ENCODE results near the gene OR51B4.
"Not testable (repeated sequence)": the region's sequence is repeated elsewhere in the genome, so short reads cannot be mapped to it uniquely, and the experiment has no call there.

Gene OR51B4, protein sequence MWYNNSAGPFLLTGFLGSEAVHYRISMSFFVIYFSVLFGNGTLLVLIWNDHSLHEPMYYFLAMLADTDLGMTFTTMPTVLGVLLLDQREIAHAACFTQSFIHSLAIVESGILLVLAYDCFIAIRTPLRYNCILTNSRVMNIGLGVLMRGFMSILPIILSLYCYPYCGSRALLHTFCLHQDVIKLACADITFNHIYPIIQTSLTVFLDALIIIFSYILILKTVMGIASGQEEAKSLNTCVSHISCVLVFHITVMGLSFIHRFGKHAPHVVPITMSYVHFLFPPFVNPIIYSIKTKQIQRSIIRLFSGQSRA
- long read RNA-seq, donor 1, result 0 reads
- long read RNA-seq, donor 2, result 0 reads
- long read RNA-seq, donor 3, result 0 reads
- long read RNA-seq, donor 4, result 0 reads
- long read RNA-seq, donor 5, result 0 reads
- long read RNA-seq, donor 6, result 0 reads
- long read RNA-seq, donor 7, result 0 reads
- long read RNA-seq, donor 8, result 0 reads

DNA sequence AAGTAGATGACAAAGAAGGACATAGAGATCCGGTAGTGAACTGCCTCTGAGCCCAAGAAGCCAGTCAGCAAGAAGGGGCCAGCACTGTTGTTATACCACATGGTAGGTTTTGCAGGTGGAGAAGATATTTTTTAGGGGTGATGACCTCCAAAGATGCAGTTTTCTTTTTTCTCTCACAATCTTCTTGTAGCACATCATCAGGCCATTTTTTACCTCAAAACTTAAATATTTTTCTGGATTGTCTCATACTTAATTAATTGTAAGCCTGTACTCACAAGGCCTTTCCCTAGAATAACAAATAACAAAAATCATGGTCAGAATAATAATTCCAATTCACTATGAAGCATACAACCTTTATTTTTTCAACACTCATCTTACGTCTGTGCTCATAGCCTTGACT, at the start of gene OR51B4:
Gene OR51B4, minus strand, starts transcription at position 101 of the 400 bp plus-strand sequence. Its CDS starts 0 bp downstream, at position 101.
- DNase-seq, result no peak

DNA sequence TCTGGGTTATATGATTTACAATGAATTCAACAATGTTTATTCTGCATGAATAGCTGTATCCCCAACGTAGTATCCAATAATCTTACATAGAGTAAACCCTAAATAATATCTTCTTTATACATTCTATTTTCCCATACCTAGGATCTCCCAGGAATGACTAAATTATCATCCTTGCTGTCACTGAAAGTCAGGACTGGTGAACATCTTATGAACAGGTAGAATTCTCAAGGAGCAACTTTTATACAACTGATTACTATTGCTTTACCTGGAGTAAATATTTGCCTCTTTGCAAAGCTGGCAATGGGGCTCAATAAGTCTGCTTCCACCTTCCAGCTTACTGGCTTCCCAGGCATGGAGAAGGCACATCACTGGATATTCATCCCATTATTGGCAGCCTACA, 49.5 kb upstream of the OR51B4 start, which contains the start of gene OR51B6:
Gene OR51B6, plus strand, starts transcription at position 301 of the 400 bp plus-strand sequence. Its CDS starts 0 bp downstream, at position 301.
- no peak for DNase-seq

DNA sequence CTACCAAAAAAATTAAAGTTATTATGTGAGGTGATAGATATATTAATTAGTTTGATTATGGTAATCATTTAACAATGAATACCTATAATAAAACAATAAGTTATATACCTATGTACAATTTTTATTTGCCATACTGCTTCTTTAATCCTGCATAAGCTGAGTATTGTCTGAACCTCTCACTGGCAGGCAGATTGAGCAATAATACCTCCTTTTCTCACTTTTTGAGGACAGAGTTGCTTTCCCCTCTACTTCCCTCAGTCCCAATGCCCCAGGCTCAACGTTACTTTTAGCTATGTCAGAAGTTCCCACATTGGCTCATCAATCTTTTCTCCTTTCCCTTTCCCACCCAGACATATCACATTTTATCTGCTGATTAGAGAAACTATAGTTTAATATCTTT, 47.8 kb upstream of the OR51B4 start:
- no peak for DNase-seq

DNA sequence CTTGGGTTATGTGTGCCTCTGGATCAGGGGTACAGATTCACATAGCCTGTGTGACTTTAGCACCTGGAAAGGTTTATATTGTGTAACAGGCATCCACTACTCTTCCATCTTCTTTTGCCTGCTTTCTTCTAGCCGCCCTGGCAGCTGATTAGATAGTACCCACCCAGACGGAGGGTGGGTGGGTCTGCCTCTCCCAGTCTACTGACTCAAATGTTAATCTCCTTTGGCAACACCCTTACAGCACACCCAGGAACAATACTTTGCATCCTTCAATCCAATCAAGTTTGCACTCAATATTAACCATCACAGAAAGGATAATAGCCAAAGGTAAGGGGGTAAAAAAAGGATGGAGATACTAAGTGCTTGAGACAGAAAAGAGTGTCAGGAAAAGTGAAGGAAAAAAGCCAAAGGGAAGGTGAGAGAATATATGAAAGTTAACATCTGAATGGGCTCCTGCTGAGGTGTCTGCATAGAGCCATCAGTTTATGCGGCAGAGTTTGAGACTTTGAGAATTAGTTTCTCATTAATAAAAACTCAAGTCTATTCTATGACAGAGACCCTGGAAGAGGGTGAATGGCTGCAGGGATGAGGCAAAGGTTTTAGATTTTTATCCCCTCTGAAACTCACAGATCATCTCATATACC, 46.9 kb upstream of the OR51B4 start:
- DNase-seq, result no peak

DNA sequence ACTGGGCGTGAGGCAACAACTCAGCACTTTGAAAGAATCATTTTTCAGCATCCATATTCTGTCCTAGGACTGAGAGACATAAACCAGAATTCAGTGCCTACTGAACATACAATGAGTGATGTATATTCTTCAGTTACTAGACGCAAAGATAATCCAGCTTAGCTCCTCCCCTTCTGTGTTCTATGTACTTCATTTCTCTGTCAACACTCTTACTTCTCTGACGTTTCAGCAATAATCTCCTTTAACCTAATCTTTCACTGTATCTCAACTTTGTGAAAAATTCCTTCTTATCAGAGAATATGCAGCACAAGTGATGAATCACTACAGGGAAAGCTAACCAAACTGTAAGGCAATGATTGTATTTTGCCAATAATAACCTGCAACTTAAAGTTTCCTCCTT, 44.1 kb upstream of the OR51B4 start:
- DNase-seq, result no peak

DNA sequence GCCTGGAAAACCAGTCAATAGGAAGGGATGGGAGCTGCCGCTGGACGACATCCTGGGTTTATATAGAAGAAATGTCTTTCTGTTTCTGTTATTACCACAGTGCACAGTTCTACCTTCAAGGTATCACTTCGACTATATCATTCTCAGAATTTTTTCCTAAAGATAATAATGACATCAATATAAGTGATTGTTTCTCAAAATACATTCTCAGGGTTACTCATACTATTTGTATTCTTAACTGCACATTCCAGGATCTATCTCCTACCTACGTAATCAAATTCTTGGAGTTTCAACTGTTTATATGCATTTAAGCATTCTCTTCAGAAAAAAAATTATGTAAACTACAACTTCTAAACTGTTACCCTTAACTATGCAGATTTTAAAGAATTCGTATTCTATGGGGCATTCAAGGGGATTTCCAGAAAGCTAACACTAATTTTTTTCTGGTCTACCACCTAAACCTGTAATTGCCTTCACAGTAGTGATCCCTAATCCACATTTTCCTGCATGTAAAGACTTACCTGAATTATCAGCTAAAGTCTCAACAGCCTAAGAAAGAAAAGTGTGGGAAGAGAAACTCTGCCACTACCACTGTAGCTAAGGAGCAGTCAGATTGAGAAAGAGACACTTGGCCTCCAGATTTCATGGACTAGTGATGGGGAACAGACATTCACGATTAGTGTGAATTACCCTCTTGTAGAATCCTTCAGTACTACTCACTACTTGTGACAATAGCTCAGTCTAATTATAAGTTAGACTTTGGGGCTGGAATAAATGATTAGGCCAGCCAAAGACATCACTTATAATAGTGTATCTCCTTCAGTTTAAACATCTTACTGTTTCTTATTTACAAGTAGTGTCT, 42.0 kb upstream of the OR51B4 start, which contains the start of gene OR51B5:
Gene OR51B5, minus strand, starts transcription at position 51 of the 862 bp plus-strand sequence. Its CDS starts 0 bp downstream, at position 51.
- no peak for DNase-seq

DNA sequence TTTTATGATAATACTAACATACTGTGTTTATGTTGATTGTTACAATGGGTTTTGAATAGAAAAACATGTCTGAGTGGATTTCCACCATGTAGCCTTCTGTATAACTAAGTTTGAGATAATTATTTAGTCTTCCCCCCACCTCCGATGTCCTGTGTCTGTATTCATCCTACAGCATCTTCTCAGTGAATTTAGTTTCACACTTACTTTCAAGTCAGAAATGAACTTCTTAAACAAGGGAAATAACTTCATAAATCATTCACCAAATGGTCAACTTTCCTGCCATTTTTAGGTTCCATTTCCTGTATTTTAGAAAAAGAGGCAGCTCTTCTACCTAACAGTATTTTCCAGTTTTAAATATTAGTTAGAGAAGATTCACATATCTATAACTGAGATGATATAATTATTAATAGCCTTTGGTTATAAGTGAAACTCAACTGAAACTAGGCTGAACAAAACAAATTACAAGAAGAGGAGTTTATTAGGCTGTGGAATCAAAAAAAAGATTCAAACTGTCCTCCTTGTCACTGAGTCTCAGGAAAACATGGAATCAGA, 38.1 kb upstream of the OR51B4 start:
- DNase-seq, result no peak

DNA sequence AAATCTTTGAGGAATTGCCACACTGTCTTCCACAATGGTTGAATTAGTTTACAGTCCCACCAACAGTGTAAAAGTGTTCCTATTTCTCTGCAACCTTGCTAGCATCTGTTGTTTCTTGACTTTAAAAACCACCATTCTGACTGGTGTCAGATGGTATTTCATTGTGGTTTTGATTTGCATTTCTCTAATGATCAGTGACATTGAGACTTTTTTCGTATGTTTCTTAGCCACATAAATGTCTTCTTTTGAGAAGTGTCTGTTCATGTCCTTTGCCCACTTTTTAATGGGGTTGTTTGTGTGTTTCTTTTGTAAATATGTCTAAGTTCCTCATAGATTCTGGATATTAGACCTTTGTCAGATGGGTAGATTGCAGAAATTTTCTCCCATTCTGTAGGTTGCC, 35.5 kb upstream of the OR51B4 start:
- not testable (repeated sequence) for DNase-seq

DNA sequence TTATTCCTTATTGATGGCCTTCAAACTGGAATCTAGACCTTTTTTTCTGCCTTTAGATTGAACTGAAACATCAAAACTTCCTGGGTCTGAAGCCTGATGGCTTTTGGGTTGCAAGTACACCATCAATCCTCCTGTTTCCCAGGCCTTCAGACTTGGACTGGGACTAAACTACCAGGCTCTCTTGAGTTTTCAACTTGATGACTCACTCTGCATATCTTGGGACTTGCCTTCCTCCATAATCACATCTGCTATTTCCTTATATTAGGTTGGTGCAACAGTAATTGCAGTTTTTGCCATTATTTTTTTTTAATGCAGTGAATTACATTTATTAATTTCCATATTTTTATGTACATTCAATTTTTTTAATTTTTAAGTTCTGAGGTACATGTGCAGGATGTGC, 34.6 kb upstream of the OR51B4 start:
- DNase-seq, result no peak

DNA sequence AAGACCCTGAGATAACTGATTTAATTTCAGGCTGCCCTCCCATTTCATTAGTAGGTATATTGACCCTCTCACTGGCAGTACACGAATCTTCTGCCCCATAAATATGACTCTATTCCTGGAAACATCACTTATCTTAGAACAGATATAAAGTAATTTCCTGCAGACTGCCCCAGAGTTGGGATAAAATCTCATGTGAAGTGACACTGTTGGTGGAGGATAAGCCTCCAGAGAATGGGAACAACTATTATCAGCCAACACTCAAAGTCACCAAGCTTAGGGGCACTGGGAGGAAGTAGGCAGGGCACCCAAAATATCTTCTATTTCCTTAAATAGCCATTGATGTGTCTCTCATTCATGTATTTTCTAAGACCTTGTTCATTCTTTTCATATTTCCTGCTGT, 33.4 kb upstream of the OR51B4 start:
- no peak for DNase-seq

DNA sequence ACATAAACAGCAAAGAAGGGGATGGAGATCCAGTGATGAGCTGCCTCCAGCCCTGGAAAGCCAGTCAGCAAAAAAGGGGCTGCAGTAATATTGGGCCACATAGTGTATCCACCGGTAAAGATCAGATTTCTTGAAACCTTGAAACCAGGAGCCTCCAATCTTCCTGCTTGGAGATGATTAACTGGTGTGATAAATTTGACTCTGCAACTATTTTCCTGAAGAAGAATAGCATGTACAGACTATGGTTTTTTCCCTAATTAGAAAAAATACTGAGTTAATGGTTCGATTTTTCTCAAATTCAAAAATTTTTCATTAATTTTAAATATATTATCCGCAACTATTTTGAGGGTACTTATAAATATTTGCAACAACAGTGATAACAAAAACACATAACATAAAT, 22.5 kb upstream of the OR51B4 start, which contains the start of gene OR51B2:
Gene OR51B2, minus strand, starts transcription at position 101 of the 400 bp plus-strand sequence. Its CDS starts 0 bp downstream, at position 101.
- DNase-seq, result no peak

DNA sequence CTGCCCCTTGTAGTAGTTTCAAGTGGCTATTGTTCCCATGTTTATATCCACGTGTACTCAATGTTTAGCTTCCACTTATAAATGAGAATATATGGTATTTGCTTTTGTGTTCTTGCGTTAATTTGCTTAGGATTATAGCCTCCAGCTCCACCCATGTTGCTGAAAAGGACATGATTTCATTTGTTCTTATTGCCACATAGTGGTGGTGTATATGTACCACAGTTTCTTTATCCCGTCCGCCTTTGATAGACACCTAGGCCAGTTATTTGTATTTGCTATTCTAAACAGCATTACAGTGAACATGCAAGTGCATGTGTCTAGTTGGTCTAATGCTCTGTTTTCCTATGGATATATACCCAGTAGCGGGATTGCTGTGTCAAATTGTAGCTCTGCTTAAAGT, 15.5 kb upstream of the OR51B4 start:
- DNase-seq, result no peak

DNA sequence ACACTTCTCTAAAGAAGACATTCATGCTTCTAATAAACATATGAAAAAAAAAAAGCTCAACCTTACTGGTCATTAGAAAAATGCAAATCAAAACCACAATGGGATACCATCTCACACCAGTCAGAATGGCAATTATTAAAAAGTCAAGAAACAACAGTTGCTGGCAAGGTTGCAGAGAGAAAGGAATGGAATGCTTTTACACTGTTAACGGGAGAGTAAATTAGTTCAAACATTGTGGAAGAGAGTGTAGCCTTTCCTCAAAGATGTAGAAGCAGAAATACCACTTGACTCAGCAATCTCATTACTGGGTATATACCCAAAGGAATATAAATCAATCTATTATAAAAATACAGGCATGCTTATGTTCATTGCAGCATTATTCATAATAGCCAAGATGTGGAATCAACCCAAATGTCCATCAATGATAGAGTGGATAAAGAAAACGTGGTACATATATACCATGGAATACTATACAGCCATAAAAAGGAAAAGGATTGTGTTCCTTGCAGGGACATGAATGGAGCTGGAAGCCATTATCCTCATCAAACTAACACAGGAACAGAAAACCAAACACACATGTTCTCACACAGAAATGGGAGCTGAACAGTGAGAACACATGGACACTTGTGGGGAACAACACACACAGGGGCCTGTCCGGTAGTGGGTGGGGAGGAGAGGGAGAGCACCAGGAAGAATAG, 11.7 kb upstream of the OR51B4 start:
- DNase-seq, result not testable (repeated sequence)

DNA sequence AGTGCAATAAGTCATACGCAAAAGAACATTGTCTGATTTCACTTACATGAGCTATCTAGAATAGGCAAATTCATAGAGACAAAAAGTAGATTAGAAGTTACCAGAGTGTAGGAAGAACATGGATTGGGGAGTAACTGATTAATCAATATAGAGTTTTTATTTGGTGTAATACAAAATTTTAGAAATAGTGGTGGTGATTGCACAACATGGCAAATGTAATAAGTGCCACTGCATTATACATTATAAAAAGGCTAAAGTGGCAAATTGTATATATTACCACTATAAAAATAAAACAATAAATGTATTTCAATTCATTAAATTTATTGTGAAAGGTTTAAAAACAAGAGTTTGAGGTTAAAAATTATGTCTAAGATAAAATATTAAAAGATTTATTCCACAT, 8.7 kb upstream of the OR51B4 start:
- DNase-seq, result no peak

DNA sequence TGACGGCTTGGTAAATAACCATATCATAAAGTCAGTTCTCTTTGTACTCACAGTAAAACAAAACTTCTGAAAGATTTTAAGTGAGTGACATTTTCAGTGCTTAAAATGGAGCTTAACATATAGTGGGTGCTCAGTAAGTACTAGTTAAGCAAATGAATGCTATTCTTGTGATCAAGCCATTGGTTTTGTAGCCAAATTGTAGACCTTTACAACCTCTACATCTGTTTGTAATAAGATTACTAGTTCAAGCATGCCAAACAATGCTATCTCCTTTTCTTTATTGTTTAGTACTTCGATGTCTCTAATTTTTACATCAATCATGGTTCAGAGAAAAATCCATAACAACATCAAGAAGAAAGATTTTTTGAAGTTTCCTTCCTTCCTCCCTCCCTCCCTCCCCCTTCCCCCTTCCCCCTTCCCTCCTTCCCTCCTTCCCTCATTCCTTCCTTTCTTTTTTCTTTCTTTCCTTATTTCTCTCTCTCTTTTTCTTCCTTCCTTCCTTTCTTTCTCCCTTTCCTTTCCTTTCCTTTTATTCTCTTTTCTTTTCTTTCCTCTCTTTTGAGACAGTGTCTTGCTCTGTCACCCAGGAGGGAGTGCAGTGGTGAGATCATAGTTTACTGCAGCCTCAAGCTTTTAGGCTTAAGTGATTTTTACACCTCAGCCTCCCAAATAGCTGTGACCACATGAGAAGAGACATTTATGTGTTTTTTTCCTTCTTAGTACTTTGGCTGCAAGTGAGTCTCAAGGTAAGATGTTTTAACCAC, 5.7 kb upstream of the OR51B4 start:
- DNase-seq, result no peak

DNA sequence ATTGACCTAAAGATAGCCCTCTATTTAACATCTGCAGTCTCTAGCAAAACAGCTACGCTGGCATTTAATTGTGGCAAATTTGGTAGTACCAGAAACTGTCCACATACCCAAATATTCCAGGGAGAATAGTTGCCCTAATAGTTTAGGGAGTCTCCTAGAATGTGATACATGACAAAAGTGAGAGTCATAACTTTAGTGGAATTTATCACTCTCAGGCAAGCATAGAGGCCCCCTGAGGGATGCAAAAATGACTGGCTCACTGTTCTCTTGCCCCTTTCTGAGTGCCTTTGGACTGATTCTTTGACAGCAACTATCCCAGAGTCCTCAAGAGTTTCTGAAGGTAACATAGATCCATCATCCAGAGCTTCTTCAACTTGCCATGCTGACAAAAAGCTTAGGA, 2.3 kb upstream of the OR51B4 start:
- no peak for DNase-seq

DNA sequence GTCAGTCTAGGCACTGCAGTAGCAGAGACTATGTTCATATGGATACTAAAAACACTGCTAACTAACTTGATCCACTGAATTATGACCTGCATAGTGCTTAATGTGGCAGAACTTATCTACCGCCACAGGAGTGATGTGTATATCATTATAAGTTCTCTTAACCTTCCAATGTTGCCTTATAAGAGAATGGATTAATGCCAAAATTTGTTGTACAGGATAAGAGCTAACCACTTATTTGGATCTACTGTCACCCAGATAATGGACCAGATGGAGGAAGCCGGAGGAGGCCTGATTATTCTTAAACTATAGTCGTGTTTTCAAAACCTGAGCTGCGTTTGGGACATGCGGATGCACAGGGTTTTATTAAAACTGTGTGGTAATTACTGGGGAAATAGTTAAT, 1.9 kb upstream of the OR51B4 start:
- DNase-seq, result no peak

DNA sequence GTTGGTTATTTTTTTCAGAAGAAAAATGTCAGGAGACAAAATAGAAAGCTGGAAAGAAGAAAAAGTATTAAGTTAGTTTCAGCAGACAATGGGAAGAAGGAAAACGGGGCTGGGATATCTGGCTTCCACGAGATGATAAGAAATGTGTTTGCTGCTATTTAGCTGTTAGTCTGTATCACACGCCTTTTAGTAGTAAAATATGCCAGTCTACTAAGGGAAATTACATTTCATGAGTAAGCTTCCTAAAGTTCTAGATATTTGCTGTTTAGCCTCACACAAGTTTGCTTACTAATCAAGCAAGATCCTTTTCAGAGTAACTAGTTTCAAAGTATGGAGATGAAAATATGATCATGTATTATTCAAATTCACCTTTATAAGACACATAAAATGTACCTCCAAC, 1.5 kb downstream of the OR51B4 start:
- DNase-seq, result no peak

DNA sequence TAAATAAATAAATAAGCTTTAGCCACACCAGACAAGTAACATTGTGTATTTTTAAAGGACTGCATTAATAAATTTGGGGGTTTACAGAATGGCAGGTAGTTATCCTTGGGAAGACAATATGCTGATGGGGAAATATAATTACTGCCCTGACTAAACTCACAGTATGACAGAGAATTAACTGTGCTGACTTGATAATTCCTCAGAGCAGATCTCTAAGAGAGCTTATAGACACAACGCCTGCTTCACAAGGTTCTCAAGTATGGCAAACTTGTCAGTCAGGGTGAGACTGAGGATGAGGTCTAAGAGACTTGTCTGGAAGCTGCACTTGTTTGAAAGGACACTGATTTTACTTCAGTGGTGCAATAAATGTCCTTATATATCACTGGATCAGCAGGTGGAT, 3.3 kb downstream of the OR51B4 start:
- no peak for DNase-seq

DNA sequence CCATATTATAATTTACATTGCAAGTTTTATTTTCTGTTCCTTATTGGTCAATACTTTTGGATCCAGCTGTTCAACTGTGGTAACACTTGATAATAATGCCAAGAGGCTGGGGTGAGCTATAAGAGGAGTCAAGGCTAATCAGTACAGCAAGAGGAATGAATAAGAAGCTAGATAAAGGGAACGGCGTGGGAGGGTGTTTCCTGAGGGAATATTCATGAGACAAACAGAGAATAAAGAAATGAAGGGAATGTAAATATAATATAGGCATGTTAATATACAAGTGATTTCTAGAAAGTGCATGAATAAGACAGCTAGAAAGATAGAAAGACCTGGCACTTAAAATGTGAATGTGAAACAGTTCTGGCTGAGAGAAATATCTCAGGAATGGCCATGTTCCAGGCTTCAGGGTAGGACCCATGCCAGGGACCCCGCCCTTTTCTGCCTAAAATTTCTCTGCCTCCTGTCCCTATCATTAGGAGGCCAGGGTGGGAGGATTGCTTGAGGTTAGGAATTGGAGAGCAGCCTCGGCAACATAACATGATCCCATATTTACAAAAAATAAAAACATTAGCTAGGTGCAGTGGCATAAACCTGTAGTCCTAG, 3.9 kb downstream of the OR51B4 start:
- DNase-seq, result no peak
